T47D (cell line): ENCODE results near the gene KCNH2.

Experiments
- DNase-seq, 2 experiments: peaks; one replicate each; pipeline versions ENCODE4 v3.0.0 to v3.0.0-alpha.2; 2011 to 2012; ENCODE audit warnings: low read depth in 1 of 2, low spot score in 1 of 2
- JUND ChIP-seq: IDR thresholded peaks from 2 replicates; pipeline ENCODE4 v1.6.1; 2012; ENCODE audit warnings: low read depth
- in situ Hi-C: cut with HindIII; loops from 2 replicates; pipeline ENCODE4 v1.10.0; 2016; ENCODE audit warnings: low sequenced_read_pairs, low pct_unique_long_range_greater_than_20kb

Gene KCNH2

DNA sequence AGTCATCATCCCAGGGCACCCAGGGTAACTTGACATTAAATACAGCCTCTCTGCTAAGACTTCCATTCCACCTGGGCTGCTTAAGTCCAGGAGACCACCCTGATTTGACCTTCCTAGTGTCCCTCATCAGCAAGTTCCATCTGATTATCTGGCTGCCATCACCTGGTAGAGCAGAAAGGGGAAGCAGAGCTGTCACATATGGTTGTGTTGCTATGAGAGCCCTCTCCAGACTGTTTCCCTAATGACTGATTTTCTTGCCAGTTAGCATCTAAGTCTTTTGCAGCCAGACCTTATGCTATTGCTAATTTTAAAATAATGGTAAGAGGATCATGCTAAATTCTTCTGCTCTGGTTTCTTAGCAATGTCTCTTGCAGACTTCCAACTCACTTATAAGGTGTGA lies 38.7 kb downstream of the KCNH2 start:
- TF ChIP-seq JUND: no peak
- in situ Hi-C loops: no loop called here
- DNase-seq: no peak

GRCh38 chr7:150939052-150939451 lies 39.1 kb downstream of the KCNH2 start:
- TF ChIP-seq JUND: no peak
- in situ Hi-C loops: no loop called here
- no peak for DNase-seq

- DNase-seq: no peak
- in situ Hi-C loops: no loop called here
Measured at GRCh38 chr7:150938566-150938965, 39.6 kb downstream of the KCNH2 start.

DNA sequence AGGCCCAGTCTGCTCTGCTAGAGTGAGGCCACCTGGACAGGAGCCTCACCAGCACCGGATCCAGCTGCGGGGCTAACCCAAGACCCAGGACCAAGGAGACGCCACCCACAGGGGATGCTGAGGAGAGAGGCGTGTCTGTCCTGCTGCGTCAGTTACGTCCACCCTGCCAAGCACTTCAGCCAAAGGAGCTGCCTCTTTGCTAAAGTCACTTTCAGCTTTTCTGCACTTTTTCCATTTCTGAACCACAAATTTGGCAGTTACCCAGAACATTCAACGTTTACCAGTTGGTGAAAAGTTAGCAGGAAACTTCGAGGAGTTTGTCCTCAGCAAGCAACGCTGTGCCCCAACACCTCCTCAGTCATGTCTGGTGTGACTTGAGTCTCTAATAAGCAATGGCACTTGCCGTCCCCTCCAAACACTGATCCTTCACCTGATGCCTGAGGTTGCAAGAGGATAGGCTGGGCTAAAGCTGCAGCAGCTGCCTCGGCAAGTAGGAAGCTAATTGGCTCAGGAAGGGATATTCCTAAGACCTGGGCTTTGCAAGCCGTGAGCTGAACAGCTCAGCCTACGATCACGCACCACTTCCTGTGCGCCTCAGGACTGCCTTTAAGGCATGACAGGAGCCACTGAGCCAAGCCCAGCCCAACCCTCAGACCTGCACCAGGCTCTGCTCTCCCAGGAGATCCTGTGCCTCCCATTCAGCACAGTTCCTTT lies 40.1 kb downstream of the KCNH2 start:
- no peak for DNase-seq
- in situ Hi-C loops: no loop called here
- TF ChIP-seq JUND: no peak

More at GRCh38 chr7:150938566-150938965, 39.6 kb downstream of the KCNH2 start:
- no peak for TF ChIP-seq JUND

DNA sequence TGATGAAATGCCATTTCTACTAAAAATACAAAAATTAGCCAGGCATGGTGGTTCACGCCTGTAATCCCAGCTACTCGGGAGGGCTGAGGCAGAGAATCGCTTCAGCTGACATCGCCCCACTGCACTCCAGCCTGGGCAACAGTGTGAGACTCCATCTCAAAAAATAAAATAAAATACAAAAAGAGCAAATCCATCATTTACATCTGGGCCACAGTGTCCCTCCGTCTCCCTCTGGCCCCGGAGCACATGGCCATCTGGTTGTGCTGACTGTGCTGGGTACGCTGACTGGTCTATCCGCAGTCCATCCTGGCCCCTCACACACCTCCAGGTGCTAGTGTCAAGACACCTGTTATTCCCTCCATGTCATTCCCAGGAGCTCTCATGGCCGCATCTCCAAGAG lies 42.1 kb downstream of the KCNH2 start:
- TF ChIP-seq JUND: no peak
- in situ Hi-C loops: no loop called here
- no peak for DNase-seq

- no peak for TF ChIP-seq JUND
- in situ Hi-C loops: no loop called here
- no peak for DNase-seq
Measured at GRCh38 chr7:150935149-150935548, 43.0 kb downstream of the KCNH2 start.

- in situ Hi-C loops: no loop called here
- TF ChIP-seq JUND: no peak
- no peak for DNase-seq
Measured at GRCh38 chr7:150934045-150934766, 43.9 kb downstream of the KCNH2 start.

DNA sequence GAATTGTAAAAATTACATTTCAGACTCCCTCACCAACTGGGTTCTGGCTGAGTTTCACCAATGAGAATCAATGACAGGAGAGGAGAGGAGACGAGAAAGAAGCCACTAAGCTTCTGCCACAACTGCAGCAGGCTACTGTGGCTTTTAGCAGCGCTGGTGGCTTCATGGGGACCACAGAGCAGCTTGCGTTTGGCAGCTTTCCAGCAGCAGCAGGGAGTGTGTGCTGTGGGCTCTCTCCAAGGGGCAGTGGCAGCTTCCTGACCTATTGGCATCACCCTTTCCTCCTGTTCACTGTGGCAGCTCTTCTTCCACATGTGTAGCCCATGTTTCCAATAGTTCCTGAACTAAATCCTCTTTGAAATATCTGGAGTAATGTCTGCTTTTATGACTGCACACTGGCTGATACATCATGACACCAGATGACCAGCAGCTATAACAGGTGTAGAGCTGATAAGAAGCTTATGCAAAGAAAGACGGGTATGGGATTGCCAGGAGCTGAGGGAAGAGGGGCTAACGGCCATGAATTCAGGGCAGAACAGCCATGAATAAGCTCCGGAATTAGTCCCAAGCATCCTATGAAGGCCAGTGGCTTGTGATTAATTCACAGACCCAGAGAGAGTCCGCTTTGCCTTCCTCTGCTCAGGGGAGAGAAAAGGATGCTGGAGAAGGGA lies 46.8 kb downstream of the KCNH2 start:
- DNase-seq: no peak
- in situ Hi-C loops: no loop called here
- no peak for TF ChIP-seq JUND

DNA sequence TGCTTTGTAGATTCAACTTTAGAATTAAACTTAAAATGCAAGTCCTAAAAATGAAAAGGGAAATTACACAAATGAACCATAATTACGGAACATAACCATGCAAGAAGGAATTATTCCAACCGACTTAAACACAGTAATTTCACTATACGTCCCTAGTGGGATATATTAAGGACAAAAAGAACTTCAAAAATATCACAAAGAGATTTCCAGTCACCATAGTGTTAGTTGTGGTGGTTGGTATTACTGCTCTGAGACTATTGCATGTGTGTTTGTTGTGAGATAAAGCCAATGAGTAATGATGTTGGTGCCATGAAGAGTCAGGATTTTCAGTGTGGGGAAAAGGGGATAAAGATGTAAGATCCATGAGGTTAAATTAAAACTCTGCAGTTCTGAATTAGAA lies 49.6 kb downstream of the KCNH2 start:
- in situ Hi-C loops: no loop called here
- no peak for TF ChIP-seq JUND

DNA sequence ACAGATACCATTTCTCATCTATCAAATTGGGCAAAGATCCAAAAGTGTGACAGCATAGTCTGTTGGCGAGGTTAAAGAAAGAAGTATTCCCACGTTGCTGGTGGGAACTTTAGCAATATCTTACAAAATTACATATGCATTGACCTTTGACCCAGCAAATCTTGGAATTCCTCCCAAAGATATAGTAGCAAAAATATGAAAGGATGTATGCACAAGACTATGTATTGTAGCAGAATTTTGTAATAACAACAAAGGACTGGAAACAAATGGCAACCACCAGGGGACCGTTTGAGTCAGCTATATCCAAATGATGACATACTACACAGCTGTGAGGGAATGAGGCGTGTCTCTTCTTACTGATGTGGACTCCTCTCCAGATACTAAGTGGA lies 50.2 kb downstream of the KCNH2 start:
- in situ Hi-C loops: no loop called here
- TF ChIP-seq JUND: no peak
- no peak for DNase-seq

More for the DNA sequence above, 49.6 kb downstream of the KCNH2 start:
- no peak for DNase-seq

DNA sequence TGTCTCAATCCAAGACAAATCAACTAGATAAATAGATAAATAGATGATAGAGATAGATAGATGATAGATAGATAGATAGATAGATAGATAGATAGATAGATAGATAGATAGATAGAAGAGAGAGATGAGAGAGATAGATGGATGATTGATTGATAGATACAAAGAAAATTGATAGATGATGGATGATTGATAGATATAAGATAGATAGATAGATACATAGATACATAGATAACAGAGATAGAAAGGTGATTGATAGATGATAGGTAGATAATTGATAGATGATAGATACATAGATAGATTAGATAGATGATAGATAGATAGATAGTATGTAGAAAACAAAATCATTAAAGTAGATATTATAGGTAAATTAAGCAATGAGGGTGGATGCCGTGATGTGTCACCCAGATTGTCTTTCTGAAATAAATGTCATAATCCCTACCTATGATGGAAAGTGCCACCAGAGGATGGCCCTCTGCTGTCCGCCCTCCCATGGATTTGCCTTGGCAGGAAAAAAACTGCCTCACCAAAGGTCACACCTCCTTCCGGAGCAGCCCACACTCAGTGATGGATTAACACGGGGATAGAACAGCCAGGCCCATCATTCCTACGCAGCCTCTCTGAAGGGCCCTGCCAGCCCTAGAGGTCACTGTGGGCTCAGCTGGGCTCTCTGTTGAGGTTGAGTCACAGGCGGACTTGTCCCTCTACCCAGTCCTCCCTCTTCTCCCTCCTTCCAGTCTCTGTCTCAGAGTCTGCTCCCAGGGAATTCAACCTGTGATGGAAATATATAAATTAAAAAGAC lies 50.8 kb downstream of the KCNH2 start:
- TF ChIP-seq JUND: no peak
- no peak for DNase-seq
- in situ Hi-C loops: no loop called here

DNA sequence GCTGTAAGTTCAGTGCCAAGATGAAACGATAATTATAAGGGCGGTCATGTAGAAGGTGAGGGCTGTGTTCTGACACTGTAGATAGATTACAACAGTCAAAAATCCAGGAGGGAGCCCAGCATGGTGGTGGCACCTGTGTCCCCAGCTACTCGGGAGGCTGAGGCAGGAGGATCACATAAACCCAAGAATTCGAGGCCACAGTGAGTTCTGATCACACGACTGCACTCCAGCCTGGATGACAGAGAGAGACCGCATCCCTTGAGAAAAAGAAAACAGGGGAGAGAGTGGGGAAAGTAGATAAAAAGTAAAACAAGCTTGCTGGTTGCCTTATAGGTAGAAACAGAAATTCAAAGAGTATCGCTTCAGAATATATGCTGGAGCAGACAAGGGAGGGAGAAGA lies 52.1 kb downstream of the KCNH2 start:
- in situ Hi-C loops: no loop called here
- DNase-seq: no peak
- TF ChIP-seq JUND: no peak
